K562 (cell line): ENCODE results near the gene PPDPF. TPM values are rescaled to one million over a fixed set of nuclear protein-coding genes. Genes with fewer than 3 reads are reported as not detected.

Experiments used
- ARNT ChIP-seq, 2 experiments: fragments of 450-650 bp; IDR thresholded peaks; 2 replicates each; pipeline ENCODE4 v1.6.1; 2016; ENCODE audit warnings: mild to moderate bottlenecking in 1 of 2
- CREB1 ChIP-seq, 2 experiments: sonication (generic) in 1 of 2; formaldehyde crosslinking in 1 of 2; IDR thresholded peaks; 2 replicates each; pipeline versions ENCODE4 v1.6.1 to v1.8.0; 2012 to 2022; ENCODE audit warnings: inconsistent platforms in 1 of 2, mild to moderate bottlenecking in 1 of 2, missing genetic modification reagents in 1 of 2, moderate library complexity in 1 of 2
- FOSL1 ChIP-seq: fragments of 200-800 bp; sonication (Bioruptor generic); conservative IDR thresholded peaks from 2 replicates; pipeline ENCODE4 v1.6.1; 2016; ENCODE audit warnings: missing genetic modification characterization, missing compliant biosample characterization
- IFI16 ChIP-seq: fragments of 250-450 bp; sonication (Bioruptor Pico); IDR thresholded peaks from 2 replicates; pipeline ENCODE4 v2.1.2; 2022; ENCODE audit warnings: mild to moderate bottlenecking, inconsistent platforms
- KDM2B ChIP-seq: fragments of 250-450 bp; sonication (Bioruptor Pico); IDR thresholded peaks from 2 replicates; pipeline ENCODE4 v1.8.0; 2021; ENCODE audit warnings: mild to moderate bottlenecking, moderate library complexity
- MEF2D ChIP-seq: conservative IDR thresholded peaks from 2 replicates; pipeline ENCODE4 v1.6.1; 2016; ENCODE audit warnings: low read depth, missing genetic modification characterization, missing compliant biosample characterization
- MNT ChIP-seq, 2 experiments: fragments of 450-650 bp; conservative IDR thresholded peaks; 2 replicates each; pipeline ENCODE4 v1.6.1; 2017; ENCODE audit warnings: mild to moderate bottlenecking in 2 of 2, moderate library complexity in 2 of 2
- NCOA6 ChIP-seq: fragments of 450-650 bp; IDR thresholded peaks from 2 replicates; pipeline ENCODE4 v1.6.1; 2017; ENCODE audit warnings: mild to moderate bottlenecking
- PML ChIP-seq: IDR thresholded peaks from 2 replicates; pipeline ENCODE4 v1.6.1; 2012; ENCODE audit warnings: low read length, inconsistent platforms
- PRDM10 ChIP-seq: fragments of 450-650 bp; IDR thresholded peaks from 2 replicates; pipeline ENCODE4 v1.6.1; 2018; ENCODE audit not compliant: partially characterized antibody
- TFE3 ChIP-seq: fragments of 450-650 bp; formaldehyde crosslinking; IDR thresholded peaks from 2 replicates; pipeline ENCODE4 v1.4.0; 2020; ENCODE audit warnings: mild to moderate bottlenecking, mixed read lengths
- ZBTB1 ChIP-seq: sonication (generic); formaldehyde crosslinking; IDR thresholded peaks from 2 replicates; pipeline ENCODE4 v1.8.1; 2023; ENCODE audit warnings: missing genetic modification reagents, low read depth, mild to moderate bottlenecking, borderline replicate concordance
- ZBTB33 ChIP-seq: sonication (generic); formaldehyde crosslinking; IDR thresholded peaks from 2 replicates; pipeline ENCODE4 v1.8.1; 2023; ENCODE audit warnings: mild to moderate bottlenecking, missing genetic modification reagents
- ZNF41 ChIP-seq: fragments of 250-450 bp; sonication (Bioruptor Pico); conservative IDR thresholded peaks from 2 replicates; pipeline ENCODE4 v1.4.0; 2020; ENCODE audit warnings: mild to moderate bottlenecking
- ZNF512 ChIP-seq: IDR thresholded peaks from 2 replicates; pipeline ENCODE4 v1.6.1; 2016; ENCODE audit warnings: missing genetic modification characterization, missing compliant biosample characterization
- ZNF655 ChIP-seq: fragments of 250-450 bp; sonication (Bioruptor Pico); IDR thresholded peaks from 2 replicates; pipeline ENCODE4 v1.5.0; 2021
- polyA plus RNA-seq, 8 experiments: library from polyadenylated mRNA; depleted of rRNA in 4 of 8; stranded (reverse) in 5 of 8; unstranded in 3 of 8; fragments of >200 nt; fragmentation: Nextera tagmentation in 2 of 8; fragmentation: Illumina TruSeq in 1 of 8; extraction: Ambion mirVana in 2 of 8; extraction: Trizol in 1 of 8; gene quantifications; 2 replicates each; pipeline versions ENCODE4 v1.2.1 to v1.2.3, GENCODE V29; 2011 to 2014; ENCODE audit warnings: inconsistent platforms in 1 of 8, missing spikeins in 1 of 8
- total RNA-seq, 7 experiments: library from RNA; depleted of rRNA in 6 of 7; stranded (reverse); fragments of >200 nt in 6 of 7; fragmentation: Illumina TruSeq in 2 of 7; extraction: Trizol in 2 of 7; gene quantifications; 2 replicates each; pipeline versions ENCODE4 v1.2.1 to v1.2.3, GENCODE V29; 2011 to 2021; ENCODE audit warnings: low replicate concordance in 1 of 7

Gene PPDPF
- total and polyA plus RNA-seq, 9 of the 15 experiments (the other 6 are each of a cell fraction or from before 2014, with no cell fraction given) = 0.77 to 233 (median 10.5) TPM

- TF ChIP-seq MNT (conservative IDR thresholded peaks at IDR 0.05) = peak in 1 of 2 experiments; percentile 48; a peak in 2 of 4 replicates
- no peak for TF ChIP-seq IFI16 (CRISPR knock-in tag)
- no peak for TF ChIP-seq ZNF655 (CRISPR knock-in tag)
- no peak for TF ChIP-seq PML
- TF ChIP-seq ZBTB1 (CRISPR knock-in tag) = no peak
- no peak for TF ChIP-seq NCOA6
- TF ChIP-seq PRDM10 = no peak
- no peak for TF ChIP-seq MEF2D (tag)
- TF ChIP-seq ZNF512 (tag) = no peak
- no peak for TF ChIP-seq CREB1 (IDR thresholded peaks at IDR 0.05)
- TF ChIP-seq CREB1 (CRISPR knock-in tag; IDR thresholded peaks at IDR 0.05) = no peak
- TF ChIP-seq FOSL1 = no peak
- no peak for TF ChIP-seq TFE3 (CRISPR knock-in tag)
- no peak for TF ChIP-seq ZNF41
- TF ChIP-seq ZBTB33 = 0 out of 2 replicates have a peak, but pooled peaks have one; percentile 17
- TF ChIP-seq KDM2B = no peak
- no peak for TF ChIP-seq ARNT (IDR thresholded peaks at IDR 0.05)
Measured at GRCh38 chr20:63542031-63542559, 21.5 kb downstream of the PPDPF start (continued).
